ENCODE measurements around the gene SLC39A12.

DNA sequence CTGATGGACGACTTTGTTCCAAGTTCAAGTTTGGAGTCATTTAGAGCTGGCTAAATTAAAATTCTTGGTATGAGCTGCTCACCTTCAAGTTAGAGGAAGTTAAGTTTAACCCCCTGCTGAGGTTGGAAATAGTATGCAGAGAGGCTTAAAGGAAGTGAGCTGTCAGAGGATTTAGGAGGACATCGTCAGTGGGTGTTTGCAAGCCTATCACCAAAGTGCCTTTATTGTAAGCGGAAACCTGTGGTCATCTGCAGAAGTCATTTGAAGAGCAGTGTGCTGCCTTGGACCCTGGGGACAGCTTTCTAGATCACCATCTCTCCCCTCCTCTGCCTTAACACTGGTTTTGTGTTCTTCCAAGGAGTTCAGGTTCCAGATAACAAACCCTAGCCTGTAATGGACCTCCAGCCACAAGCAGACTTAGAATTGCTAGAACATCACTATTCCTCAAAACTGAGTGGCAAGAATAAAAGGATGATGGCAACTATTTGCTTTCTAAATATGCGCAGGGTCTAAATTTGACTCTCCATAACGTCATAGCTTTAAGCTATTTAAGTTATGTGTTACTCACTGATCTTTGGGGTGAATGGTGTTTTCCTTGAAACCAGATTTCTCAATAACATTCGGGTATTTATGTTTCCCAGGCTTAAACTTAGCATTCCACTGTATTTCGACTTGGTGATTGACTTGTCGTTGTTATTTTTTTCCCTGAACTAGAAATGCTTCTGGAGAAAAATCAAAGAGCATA, 93.4 kb downstream of the SLC39A12 start:
- TF ChIP-seq, protein P1, sequence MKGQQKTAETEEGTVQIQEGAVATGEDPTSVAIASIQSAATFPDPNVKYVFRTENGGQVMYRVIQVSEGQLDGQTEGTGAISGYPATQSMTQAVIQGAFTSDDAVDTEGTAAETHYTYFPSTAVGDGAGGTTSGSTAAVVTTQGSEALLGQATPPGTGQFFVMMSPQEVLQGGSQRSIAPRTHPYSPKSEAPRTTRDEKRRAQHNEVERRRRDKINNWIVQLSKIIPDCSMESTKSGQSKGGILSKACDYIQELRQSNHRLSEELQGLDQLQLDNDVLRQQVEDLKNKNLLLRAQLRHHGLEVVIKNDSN (IDR thresholded peaks at IDR 0.05), result no peak
- TF ChIP-seq EP300 (IDR thresholded peaks at IDR 0.05; ENCODE audit: borderline replicate concordance) (no peak), RAD21 (IDR thresholded peaks at IDR 0.05; ENCODE audit: low read depth) (no peak), CEBPB (IDR thresholded peaks at IDR 0.05) (no peak), FOXM1 (IDR thresholded peaks at IDR 0.05; ENCODE audit: borderline replicate concordance, low read depth) (no peak), TAF1 (IDR thresholded peaks at IDR 0.05; ENCODE audit: low read depth) (no peak), ZBTB7A (IDR thresholded peaks at IDR 0.05; ENCODE audit: low read depth) (no peak), NFIC (IDR thresholded peaks at IDR 0.05) (no peak), CREB1 (IDR thresholded peaks at IDR 0.05; ENCODE audit: low read depth) (no peak), EGR1 (IDR thresholded peaks at IDR 0.05) (no peak), TEAD4 (IDR thresholded peaks at IDR 0.05) (no peak)
- TF ChIP-seq, protein P2, sequence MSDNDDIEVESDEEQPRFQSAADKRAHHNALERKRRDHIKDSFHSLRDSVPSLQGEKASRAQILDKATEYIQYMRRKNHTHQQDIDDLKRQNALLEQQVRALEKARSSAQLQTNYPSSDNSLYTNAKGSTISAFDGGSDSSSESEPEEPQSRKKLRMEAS (IDR thresholded peaks at IDR 0.05), result no peak
- TF ChIP-seq, protein P3, sequence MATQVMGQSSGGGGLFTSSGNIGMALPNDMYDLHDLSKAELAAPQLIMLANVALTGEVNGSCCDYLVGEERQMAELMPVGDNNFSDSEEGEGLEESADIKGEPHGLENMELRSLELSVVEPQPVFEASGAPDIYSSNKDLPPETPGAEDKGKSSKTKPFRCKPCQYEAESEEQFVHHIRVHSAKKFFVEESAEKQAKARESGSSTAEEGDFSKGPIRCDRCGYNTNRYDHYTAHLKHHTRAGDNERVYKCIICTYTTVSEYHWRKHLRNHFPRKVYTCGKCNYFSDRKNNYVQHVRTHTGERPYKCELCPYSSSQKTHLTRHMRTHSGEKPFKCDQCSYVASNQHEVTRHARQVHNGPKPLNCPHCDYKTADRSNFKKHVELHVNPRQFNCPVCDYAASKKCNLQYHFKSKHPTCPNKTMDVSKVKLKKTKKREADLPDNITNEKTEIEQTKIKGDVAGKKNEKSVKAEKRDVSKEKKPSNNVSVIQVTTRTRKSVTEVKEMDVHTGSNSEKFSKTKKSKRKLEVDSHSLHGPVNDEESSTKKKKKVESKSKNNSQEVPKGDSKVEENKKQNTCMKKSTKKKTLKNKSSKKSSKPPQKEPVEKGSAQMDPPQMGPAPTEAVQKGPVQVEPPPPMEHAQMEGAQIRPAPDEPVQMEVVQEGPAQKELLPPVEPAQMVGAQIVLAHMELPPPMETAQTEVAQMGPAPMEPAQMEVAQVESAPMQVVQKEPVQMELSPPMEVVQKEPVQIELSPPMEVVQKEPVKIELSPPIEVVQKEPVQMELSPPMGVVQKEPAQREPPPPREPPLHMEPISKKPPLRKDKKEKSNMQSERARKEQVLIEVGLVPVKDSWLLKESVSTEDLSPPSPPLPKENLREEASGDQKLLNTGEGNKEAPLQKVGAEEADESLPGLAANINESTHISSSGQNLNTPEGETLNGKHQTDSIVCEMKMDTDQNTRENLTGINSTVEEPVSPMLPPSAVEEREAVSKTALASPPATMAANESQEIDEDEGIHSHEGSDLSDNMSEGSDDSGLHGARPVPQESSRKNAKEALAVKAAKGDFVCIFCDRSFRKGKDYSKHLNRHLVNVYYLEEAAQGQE (IDR thresholded peaks at IDR 0.05; ENCODE audit: low read depth), result no peak
